Activated naive CD8-positive, alpha-beta T cell treated with anti-CD3 and anti-CD28 coated beads, Interleukin-2, amount 50 U/mL, for 16 hours (primary cell): Measurements from ENCODE around the gene ASB14.

Source experiments
- DNase-seq: peaks from one replicate; pipeline ENCODE4 v3.0.0-alpha.2; 2020; ENCODE audit warnings: low read depth, low spot score

Gene ASB14

GRCh38 chr3:57261119-57261518, 31.4 kb downstream of the ASB14 start:
- no peak for DNase-seq

- DNase-seq = no peak
Observed at GRCh38 chr3:57257678-57258077, 34.8 kb downstream of the ASB14 start.

DNA sequence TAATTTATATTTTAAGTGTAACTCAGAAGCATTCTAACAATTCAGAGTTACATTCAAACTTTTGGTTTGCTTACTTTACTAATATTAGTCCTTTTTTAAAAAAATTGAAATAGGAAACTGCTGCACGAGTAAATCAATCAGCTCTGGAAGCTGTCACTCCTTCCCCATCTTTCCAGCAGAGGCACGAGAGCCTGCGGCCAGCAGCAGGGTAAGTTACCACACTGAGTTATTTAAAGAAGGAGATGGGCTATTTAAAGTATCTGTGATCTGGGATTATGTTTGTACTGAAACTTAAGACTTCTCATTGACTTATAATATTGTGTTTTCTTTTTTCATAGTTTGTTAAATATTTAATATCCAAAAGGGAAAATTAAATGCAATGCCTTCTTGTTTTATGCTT, 35.6 kb downstream of the ASB14 start:
- no peak for DNase-seq

- DNase-seq = no peak
Observed at GRCh38 chr3:57252404-57252803, 40.1 kb downstream of the ASB14 start.

GRCh38 chr3:57244946-57245345, 47.5 kb downstream of the ASB14 start:
- no peak for DNase-seq

DNA sequence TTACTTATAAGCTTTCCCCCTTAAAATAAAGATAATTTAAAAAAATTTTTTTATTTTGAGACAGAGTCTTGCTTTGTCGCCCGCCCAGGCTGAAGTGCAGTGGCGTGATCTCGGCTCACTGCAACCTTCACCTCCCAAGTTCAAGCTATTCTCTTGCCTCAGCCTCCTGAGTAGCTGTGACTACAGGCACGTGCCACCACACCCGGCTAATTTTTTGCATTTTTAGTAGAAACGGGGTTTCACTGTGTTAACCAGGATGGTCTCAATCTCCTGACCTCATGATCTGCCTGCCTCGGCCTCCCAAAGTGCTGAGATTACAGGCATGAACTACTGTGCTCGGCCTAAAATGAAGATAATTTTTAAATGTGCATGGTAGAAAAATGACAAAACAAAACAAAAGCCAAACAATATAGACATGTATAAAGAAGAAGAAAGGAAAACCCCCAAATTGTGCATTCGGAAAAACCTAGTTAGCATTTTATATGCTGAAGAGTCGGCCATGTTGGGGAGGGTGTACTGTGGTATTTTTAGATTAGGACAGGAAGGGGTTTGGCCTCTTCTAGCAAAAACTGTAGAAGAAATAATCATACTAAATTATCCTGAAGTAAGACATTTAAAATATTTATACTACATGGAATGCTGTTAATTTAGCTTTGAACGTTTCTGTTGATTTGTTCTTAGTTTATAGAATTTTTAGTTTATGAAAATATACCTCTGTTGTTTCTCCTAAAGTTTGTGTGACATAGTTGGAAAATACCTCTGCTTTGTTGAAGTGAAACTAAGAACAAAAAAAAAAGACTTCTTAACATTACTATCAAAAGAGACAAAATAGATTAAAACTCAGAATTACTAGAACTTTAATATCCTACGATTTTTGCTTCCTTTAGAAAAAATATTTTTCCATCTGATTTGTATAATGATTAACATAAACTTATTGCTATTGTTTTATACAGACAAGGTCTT, 57.6 kb downstream of the ASB14 start:
- no peak for DNase-seq

DNA sequence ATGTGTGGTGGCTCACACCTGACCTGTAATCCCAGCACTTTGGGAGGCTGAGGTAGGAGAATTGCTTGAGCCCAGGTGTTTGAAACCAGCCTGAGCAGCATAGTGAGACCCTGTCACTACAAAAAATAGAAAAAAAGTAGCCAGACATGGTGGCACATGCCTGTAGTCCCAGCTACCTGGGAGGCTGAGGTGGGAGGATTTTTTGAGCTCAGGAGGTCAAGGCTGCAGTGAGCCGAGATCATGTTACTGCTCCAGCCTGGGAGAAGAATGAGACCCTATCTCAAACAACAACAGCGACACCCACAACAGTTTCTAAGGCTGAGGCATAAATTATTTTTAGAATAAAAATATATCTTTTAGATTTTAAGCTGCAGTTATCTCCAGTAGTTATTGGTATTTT, 58.7 kb downstream of the ASB14 start:
- DNase-seq = no peak

GRCh38 chr3:57230006-57230405, 62.5 kb downstream of the ASB14 start:
- DNase-seq = no peak

- no peak for DNase-seq
Observed at GRCh38 chr3:57227930-57228751, 64.3 kb downstream of the ASB14 start.

DNA sequence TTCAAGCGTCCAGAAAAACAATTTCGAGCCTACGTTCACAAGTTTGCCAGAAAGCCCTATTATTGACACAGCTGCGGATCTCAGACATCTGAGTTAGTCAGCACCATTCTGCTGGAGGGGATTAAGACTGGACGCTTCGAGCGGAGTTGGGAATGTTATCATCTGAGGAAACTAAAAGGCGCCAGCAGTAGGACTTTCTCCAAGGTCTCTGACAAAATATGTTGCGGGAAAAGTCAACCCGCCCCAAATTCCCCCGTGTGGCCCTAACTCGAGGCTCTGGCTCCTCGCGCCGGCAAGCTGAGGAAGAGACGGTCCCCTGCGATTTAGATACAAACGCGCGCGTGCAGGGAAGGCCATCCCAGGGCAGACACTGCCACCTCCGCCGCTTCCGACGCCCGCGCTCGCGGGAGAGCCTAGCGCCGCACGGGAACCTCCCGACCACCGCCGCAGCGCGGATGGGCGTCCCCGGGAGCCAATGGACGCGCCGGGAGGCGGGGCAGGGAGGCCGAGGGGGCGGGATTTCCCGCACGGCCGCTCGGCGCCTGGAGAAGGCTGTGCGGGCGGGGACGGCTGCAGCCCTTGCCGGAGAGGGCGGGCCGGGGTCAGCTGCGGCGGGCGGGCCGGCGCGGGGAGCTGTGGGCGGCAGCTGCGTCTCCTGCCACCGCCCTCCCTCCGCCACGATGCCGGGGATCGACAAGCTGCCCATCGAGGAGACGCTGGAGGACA, 65.1 kb downstream of the ASB14 start, which contains the start of gene APPL1:
Gene APPL1 (plus strand): TSS at position 526 of the 726 bp plus-strand sequence. CDS start 155 bp downstream, at position 681.
- peak; percentile 78 for DNase-seq

- no peak for DNase-seq
Observed at GRCh38 chr3:57226176-57226575, 66.3 kb downstream of the ASB14 start.

DNA sequence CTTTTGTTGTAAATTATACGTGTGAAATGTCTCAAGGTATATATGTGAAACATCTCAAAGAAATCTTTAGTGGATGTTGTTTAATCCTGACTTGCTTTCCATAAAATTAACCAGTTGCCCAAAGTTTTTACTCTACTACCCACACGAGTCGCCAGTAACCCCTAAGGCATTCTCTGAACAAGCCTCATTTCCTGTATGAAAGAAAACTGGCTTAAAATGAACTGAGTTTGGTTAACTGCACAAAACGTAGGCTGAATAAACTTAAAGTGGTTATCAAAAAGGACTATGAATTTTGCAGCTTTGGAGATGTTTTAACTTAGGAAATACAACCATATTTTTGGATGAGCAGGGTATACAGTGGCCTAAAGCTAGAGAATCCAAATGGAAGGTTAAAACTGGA, 67.6 kb downstream of the ASB14 start:
- no peak for DNase-seq

GRCh38 chr3:57221883-57222282, 70.6 kb downstream of the ASB14 start:
- no peak for DNase-seq
